GM23338 (cell line): Measurements from ENCODE around the gene RNF186. TPM values are rescaled to one million over a fixed set of nuclear protein-coding genes. Genes with fewer than 3 reads are reported as not detected.

Experiments
- ATAC-seq: fragments of 200-7000 bp; cut with Tn5 transposase; 3 replicates; pipeline ENCODE4 v1.9.1; 2020
- DNase-seq: peaks from one replicate; pipeline ENCODE4 v3.0.0-alpha.2; 2015; ENCODE audit warnings: low spot score
- H2AFZ ChIP-seq: fragments of 200-600 bp; sonication (generic); 2 replicates; pipeline ENCODE4 v1.8.0; 2016; ENCODE audit warnings: antibody characterized with exemption, mild to moderate bottlenecking, moderate library complexity
- H3F3A ChIP-seq: fragments of 200-600 bp; sonication (generic); replicated peaks from 2 replicates; pipeline ENCODE4 v1.8.0; 2017; ENCODE audit warnings: antibody characterized with exemption, mixed run types, low read depth
- H3K27ac ChIP-seq: fragments of 200-600 bp; sonication (generic); 2 replicates; pipeline ENCODE4 v1.6.1; 2016; ENCODE audit warnings: low read depth
- H3K27me3 ChIP-seq: fragments of 200-600 bp; sonication (generic); 2 replicates; pipeline ENCODE4 v1.8.0; 2016; ENCODE audit warnings: mild to moderate bottlenecking, mixed run types, moderate library complexity; ENCODE audit not compliant: insufficient read depth
- H3K36me3 ChIP-seq: fragments of 200-600 bp; sonication (generic); 2 replicates; pipeline ENCODE4 v1.8.0; 2016; ENCODE audit warnings: mild to moderate bottlenecking; ENCODE audit not compliant: insufficient read depth
- H3K4me1 ChIP-seq: fragments of 200-600 bp; sonication (generic); 2 replicates; pipeline ENCODE4 v1.8.0; 2016; ENCODE audit warnings: mild to moderate bottlenecking, moderate library complexity; ENCODE audit not compliant: insufficient read depth
- H3K4me2 ChIP-seq: fragments of 200-600 bp; sonication (generic); 2 replicates; pipeline ENCODE4 v1.7.1; 2017; ENCODE audit warnings: mixed run types
- H3K4me3 ChIP-seq: fragments of 200-600 bp; sonication (generic); 2 replicates; pipeline ENCODE4 v1.6.1; 2016; ENCODE audit warnings: mixed run types
- H3K79me2 ChIP-seq: fragments of 200-600 bp; sonication (generic); replicated peaks from 2 replicates; pipeline ENCODE4 v1.8.0; 2017; ENCODE audit warnings: mild to moderate bottlenecking; ENCODE audit not compliant: insufficient read depth
- H3K9me2 ChIP-seq: fragments of 200-600 bp; sonication (generic); 2 replicates; pipeline ENCODE4 v1.8.0; 2017; ENCODE audit not compliant: insufficient read depth
- H4K20me1 ChIP-seq: fragments of 200-600 bp; sonication (generic); replicated peaks from 2 replicates; pipeline ENCODE4 v1.8.0; 2017; ENCODE audit warnings: mild to moderate bottlenecking; ENCODE audit not compliant: insufficient read depth
- H3K27ac Mint-ChIP-seq: 2 replicates; pipeline ENCODE4 v1.8.0; 2020; ENCODE audit warnings: inconsistent platforms, mild to moderate bottlenecking, moderate library complexity, mixed read lengths
- H3K27me3 Mint-ChIP-seq: 3 replicates; pipeline ENCODE4 v1.8.0; 2022; ENCODE audit warnings: low read depth, mild to moderate bottlenecking, moderate library complexity, mixed read lengths, inconsistent platforms; ENCODE audit not compliant: insufficient read depth, poor library complexity
- H3K36me3 Mint-ChIP-seq: 3 replicates; pipeline ENCODE4 v1.8.0; 2021; ENCODE audit warnings: low read depth, mild to moderate bottlenecking, inconsistent platforms, moderate library complexity, mixed read lengths
- H3K4me1 Mint-ChIP-seq: 3 replicates; pipeline ENCODE4 v1.8.0; 2020; ENCODE audit warnings: mild to moderate bottlenecking, inconsistent platforms, mixed read lengths
- H3K4me3 Mint-ChIP-seq: 3 replicates; pipeline ENCODE4 v1.8.0; 2021; ENCODE audit warnings: moderate library complexity, mild to moderate bottlenecking, inconsistent platforms, mixed read lengths
- H3K9me3 Mint-ChIP-seq: 3 replicates; pipeline ENCODE4 v1.8.0; 2020; ENCODE audit warnings: moderate library complexity, mild to moderate bottlenecking, inconsistent platforms, mixed read lengths
- CREB1 ChIP-seq: fragments of 250-450 bp; sonication (Bioruptor Pico); IDR thresholded peaks from 2 replicates; pipeline ENCODE4 v1.5.0; 2020; ENCODE audit warnings: low read depth, mild to moderate bottlenecking, moderate library complexity
- CTCF ChIP-seq, 2 experiments: fragments of 200-600 bp in 1 of 2; sonication (generic) in 1 of 2; conservative IDR thresholded peaks; 2 replicates each; pipeline versions ENCODE4 v1.5.1 to v1.6.1; 2016 to 2017; ENCODE audit warnings: antibody characterized with exemption in 2 of 2, low read depth in 2 of 2, mild to moderate bottlenecking in 2 of 2, moderate library complexity in 1 of 2
- EZH2 ChIP-seq: fragments of 200-600 bp; sonication (generic); IDR thresholded peaks from one replicate; pipeline ENCODE4 v1.8.0; 2017; ENCODE audit warnings: antibody characterized with exemption, mild to moderate bottlenecking, low read depth; ENCODE audit not compliant: unreplicated experiment
- EZH2phosphoT487 ChIP-seq: fragments of 200-600 bp; sonication (generic); IDR thresholded peaks from one replicate; pipeline ENCODE4 v1.8.1; 2018; ENCODE audit warnings: antibody characterized with exemption; ENCODE audit not compliant: unreplicated experiment
- JUNB ChIP-seq: IDR thresholded peaks from one replicate; pipeline ENCODE4 v1.6.1; 2016; ENCODE audit warnings: antibody characterized with exemption; ENCODE audit not compliant: unreplicated experiment
- NANOG ChIP-seq: IDR thresholded peaks from 2 replicates; pipeline ENCODE4 v1.6.1; 2016; ENCODE audit warnings: antibody characterized with exemption, borderline replicate concordance
- POLR2AphosphoS5 ChIP-seq: IDR thresholded peaks from 2 replicates; pipeline ENCODE4 v1.6.1; 2016; ENCODE audit warnings: antibody characterized with exemption, low read depth
- STAT1 ChIP-seq: IDR thresholded peaks from one replicate; pipeline ENCODE4 v1.6.1; 2016; ENCODE audit warnings: antibody characterized with exemption; ENCODE audit not compliant: unreplicated experiment
- ZNF114 ChIP-seq: fragments of 250-450 bp; sonication (Bioruptor Pico); IDR thresholded peaks from 2 replicates; pipeline ENCODE4 v1.5.0; 2020; ENCODE audit warnings: mild to moderate bottlenecking, moderate library complexity
- ZNF331 ChIP-seq: fragments of 250-450 bp; sonication (Bioruptor Pico); IDR thresholded peaks from 2 replicates; pipeline ENCODE4 v1.5.0; 2020; ENCODE audit warnings: low read depth, mild to moderate bottlenecking, moderate library complexity
- ZNF462 ChIP-seq: fragments of 250-450 bp; sonication (Bioruptor Pico); IDR thresholded peaks from 2 replicates; pipeline ENCODE4 v1.5.0; 2020; ENCODE audit warnings: mild to moderate bottlenecking, moderate library complexity
- polyA plus RNA-seq: library from polyadenylated mRNA; unstranded; fragments of >200 nt; fragmentation: Nextera tagmentation; extraction: Ambion mirVana; gene quantifications from 2 replicates; pipeline ENCODE4 v1.2.1, GENCODE V29; 2016
- total RNA-seq: library from RNA; depleted of rRNA; stranded (reverse); fragments of >200 nt; shearing (Covaris generic); gene quantifications from 2 replicates; pipeline ENCODE4 v1.2.3, GENCODE V29; 2014
- TF ChIP-seq, protein P1 (sequence below): IDR thresholded peaks from 2 replicates; pipeline ENCODE4 v1.6.1; 2016; ENCODE audit warnings: antibody characterized with exemption
- TF ChIP-seq, protein P2 (sequence below): IDR thresholded peaks from one replicate; pipeline ENCODE4 v1.6.1; 2018; ENCODE audit warnings: antibody characterized with exemption; ENCODE audit not compliant: unreplicated experiment

Gene RNF186
- total and polyA plus RNA-seq, 2 experiments from 2014 or later, result not detected

DNA sequence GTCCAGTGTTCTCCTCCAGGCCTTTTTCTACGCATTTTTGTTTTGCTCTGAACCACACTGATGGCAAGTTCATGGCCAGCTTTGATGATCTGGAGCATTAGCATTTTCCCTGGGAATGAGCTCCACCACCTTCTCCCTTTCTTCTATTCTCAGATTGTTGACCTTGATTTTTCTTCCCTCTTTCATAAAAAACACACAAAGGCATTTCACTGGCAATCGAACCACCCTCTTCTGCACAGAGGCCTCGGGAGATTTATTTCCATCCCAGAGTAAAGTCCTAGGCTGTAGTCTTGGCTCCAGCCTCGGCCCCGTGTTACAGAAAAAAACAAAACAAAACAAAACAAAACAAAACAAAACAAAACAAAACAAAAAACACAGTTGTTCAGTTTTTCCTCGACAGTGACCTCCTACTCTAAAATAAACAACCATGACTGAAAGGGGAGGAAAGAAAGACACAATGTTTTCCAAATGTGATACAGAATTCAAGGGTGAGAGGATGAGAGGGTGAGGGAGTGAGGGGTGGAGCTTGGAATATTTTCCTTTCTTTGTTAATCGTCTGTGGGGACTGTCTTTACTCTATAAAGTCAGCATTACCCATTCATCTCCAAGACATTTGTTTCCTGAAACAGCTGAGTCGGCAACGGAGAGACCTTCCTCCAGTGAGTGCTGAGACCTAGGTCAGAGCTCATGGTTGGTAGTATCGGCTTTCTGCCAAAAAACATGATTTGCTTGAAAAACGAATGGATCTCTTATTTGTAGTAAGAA, 29.8 kb upstream of the RNF186 start:
- no peaks in the 10 kb centered on the region for H3K9me2 ChIP-seq
- H3K4me3 Mint-ChIP-seq, result no peak overlapping the region
- H3K27me3 ChIP-seq, result no peaks in the 10 kb centered on the region
- H3F3A ChIP-seq, result no peaks in the 10 kb centered on the region
- no peaks in the 10 kb centered on the region for H3K36me3 Mint-ChIP-seq
- no peak overlapping the region for H3K4me2 ChIP-seq
- TF ChIP-seq JUNB, result no peak
- no peak for TF ChIP-seq ZNF462 (CRISPR knock-in tag)
- TF ChIP-seq EZH2phosphoT487, result no peak
- no peak for TF ChIP-seq ZNF114 (CRISPR knock-in tag)
- no peak for TF ChIP-seq EZH2
- no peak for TF ChIP-seq CREB1 (CRISPR knock-in tag)
- TF ChIP-seq CTCF (conservative IDR thresholded peaks at IDR 0.05; ENCODE audit: low read depth in 2 of 2), result no peak
- TF ChIP-seq STAT1, result no peak
- no peak for TF ChIP-seq ZNF331 (CRISPR knock-in tag)
- TF ChIP-seq POLR2AphosphoS5, result no peak
- TF ChIP-seq, protein P1, sequence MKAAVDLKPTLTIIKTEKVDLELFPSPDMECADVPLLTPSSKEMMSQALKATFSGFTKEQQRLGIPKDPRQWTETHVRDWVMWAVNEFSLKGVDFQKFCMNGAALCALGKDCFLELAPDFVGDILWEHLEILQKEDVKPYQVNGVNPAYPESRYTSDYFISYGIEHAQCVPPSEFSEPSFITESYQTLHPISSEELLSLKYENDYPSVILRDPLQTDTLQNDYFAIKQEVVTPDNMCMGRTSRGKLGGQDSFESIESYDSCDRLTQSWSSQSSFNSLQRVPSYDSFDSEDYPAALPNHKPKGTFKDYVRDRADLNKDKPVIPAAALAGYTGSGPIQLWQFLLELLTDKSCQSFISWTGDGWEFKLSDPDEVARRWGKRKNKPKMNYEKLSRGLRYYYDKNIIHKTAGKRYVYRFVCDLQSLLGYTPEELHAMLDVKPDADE, result no peak
- TF ChIP-seq NANOG, result no peak
- TF ChIP-seq, protein P2, sequence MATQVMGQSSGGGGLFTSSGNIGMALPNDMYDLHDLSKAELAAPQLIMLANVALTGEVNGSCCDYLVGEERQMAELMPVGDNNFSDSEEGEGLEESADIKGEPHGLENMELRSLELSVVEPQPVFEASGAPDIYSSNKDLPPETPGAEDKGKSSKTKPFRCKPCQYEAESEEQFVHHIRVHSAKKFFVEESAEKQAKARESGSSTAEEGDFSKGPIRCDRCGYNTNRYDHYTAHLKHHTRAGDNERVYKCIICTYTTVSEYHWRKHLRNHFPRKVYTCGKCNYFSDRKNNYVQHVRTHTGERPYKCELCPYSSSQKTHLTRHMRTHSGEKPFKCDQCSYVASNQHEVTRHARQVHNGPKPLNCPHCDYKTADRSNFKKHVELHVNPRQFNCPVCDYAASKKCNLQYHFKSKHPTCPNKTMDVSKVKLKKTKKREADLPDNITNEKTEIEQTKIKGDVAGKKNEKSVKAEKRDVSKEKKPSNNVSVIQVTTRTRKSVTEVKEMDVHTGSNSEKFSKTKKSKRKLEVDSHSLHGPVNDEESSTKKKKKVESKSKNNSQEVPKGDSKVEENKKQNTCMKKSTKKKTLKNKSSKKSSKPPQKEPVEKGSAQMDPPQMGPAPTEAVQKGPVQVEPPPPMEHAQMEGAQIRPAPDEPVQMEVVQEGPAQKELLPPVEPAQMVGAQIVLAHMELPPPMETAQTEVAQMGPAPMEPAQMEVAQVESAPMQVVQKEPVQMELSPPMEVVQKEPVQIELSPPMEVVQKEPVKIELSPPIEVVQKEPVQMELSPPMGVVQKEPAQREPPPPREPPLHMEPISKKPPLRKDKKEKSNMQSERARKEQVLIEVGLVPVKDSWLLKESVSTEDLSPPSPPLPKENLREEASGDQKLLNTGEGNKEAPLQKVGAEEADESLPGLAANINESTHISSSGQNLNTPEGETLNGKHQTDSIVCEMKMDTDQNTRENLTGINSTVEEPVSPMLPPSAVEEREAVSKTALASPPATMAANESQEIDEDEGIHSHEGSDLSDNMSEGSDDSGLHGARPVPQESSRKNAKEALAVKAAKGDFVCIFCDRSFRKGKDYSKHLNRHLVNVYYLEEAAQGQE, result no peak
- H3K79me2 ChIP-seq, result no peaks in the 10 kb centered on the region
- H3K27ac ChIP-seq, result no peak overlapping the region
- DNase-seq (no peak), ATAC-seq (no peak)
- no peaks in the 10 kb centered on the region for H3K36me3 ChIP-seq
- peaks cover 6% of the 10 kb centered on the region for H3K4me1 Mint-ChIP-seq
- H3K4me1 ChIP-seq, result no peaks in the 10 kb centered on the region
- H3K27ac Mint-ChIP-seq, result no peak overlapping the region
- no peaks in the 10 kb centered on the region for H3K9me3 Mint-ChIP-seq
- peaks cover 1% of the 10 kb centered on the region for H3K27me3 Mint-ChIP-seq
- H2AFZ ChIP-seq, result peak overlapping the region; percentile 47
- H3K4me3 ChIP-seq, result no peak overlapping the region
- no peaks in the 10 kb centered on the region for H4K20me1 ChIP-seq
